Mammary epithelial cell (primary cell): Measurements from ENCODE around the gene CD81.

Experiments
- EZH2 ChIP-seq: IDR thresholded peaks from 2 replicates; pipeline ENCODE4 v1.6.1; 2012; ENCODE audit warnings: low read length, inconsistent platforms, borderline replicate concordance
- TF ChIP-seq, protein P1 (sequence below), 2 donors: IDR thresholded peaks in 1 of 2; conservative IDR thresholded peaks in 1 of 2; 2 replicates each; pipeline ENCODE4 v1.5.1; 2011 to 2012; ENCODE audit warnings: inconsistent platforms in 2 of 2, low read length in 2 of 2, mild to moderate bottlenecking in 2 of 2, control low read depth in 1 of 2, low read depth in 1 of 2; ENCODE audit not compliant: insufficient read depth in 1 of 2; ENCODE audit errors: extremely low read depth in 1 of 2

GRCh38 chr11:2419638-2420501, 42.8 kb downstream of the CD81 start:
- TF ChIP-seq, protein P1, sequence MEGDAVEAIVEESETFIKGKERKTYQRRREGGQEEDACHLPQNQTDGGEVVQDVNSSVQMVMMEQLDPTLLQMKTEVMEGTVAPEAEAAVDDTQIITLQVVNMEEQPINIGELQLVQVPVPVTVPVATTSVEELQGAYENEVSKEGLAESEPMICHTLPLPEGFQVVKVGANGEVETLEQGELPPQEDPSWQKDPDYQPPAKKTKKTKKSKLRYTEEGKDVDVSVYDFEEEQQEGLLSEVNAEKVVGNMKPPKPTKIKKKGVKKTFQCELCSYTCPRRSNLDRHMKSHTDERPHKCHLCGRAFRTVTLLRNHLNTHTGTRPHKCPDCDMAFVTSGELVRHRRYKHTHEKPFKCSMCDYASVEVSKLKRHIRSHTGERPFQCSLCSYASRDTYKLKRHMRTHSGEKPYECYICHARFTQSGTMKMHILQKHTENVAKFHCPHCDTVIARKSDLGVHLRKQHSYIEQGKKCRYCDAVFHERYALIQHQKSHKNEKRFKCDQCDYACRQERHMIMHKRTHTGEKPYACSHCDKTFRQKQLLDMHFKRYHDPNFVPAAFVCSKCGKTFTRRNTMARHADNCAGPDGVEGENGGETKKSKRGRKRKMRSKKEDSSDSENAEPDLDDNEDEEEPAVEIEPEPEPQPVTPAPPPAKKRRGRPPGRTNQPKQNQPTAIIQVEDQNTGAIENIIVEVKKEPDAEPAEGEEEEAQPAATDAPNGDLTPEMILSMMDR (conservative IDR thresholded peaks at IDR 0.05 in 1 of 2, IDR thresholded peaks at IDR 0.05 in 1 of 2; ENCODE audit: extremely low read depth in 1 of 2, insufficient read depth in 1 of 2, low read depth in 1 of 2, low read length in 2 of 2): peak; percentile 66 to 87
- no peak for TF ChIP-seq EZH2
